Measurements from ENCODE around the gene GDNF. TPM values are rescaled to one million over a fixed set of nuclear protein-coding genes. Genes with fewer than 3 reads are reported as not detected.
A peak's percentile ranks its signal among the peaks of the same experiment; 100 is the strongest.
"Not testable (repeated sequence)": the region's sequence is repeated elsewhere in the genome, so short reads cannot be mapped to it uniquely, and the experiment has no call there.

GDNF gene, protein sequence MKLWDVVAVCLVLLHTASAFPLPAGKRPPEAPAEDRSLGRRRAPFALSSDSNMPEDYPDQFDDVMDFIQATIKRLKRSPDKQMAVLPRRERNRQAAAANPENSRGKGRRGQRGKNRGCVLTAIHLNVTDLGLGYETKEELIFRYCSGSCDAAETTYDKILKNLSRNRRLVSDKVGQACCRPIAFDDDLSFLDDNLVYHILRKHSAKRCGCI
- polyA plus RNA-seq (2013, experiment 1 of 2; ENCODE audit: insufficient read length) = 7.2 TPM
- polyA plus RNA-seq (2013, experiment 2 of 2; ENCODE audit: insufficient read length) = 6.5 TPM

DNA sequence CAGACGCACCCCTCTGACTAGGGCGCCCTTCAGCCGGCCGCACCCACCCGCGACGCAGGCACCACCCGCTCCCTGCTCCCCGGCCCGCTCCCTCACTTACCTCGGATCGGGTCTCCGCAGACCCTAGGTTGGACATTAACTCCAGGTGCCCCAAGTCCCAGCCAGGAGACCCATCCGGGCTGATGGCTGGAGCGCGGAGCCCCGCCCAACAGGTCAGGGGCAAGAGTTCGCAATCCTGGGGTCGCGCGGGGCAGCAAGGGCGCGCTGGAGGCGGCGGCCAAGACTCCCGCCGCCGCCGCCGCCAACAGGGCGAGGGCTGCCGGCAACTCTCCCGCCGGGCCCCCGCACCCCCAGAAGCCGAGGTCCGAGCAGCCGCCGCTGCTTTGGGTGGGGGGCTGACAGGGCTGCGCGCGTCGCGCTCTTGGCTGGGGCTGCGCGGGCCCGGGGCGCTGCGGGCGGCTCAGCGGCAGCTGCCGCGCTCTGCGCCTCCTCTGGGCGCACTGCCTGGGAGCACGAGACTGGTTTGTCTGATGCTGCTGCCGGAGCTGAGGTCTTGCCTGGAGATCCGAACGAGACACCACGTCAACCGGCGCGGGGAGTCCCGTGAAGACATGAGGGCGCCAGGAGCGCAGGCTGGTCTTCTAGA lies at the start of gene GDNF:
TSS of gene GDNF (minus strand) at position 635 of the 646 bp plus-strand sequence. CDS start 5,245 bp downstream, outside the sequence.
- DNase-seq = peak; percentile 77

DNA sequence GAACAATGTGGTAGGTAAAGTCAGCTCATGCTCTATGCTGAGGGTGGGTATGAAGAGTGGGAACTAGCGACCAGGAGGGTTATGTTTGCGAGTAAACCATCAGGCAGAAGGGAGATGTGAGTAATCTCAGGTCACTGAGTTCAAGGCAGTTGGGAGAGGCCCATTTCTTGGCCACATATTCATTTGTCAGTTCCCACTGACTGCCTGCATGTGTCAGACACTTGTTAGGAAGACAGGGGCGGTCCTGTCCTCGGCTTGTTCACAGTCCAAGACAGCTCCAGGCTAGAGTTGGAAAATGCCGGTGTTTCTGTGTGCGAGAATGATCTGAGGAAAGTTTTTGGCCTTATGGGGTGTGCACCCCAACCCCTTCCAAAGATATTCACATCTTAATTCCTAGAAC lies 48.6 kb upstream of the GDNF start:
- peak; percentile 11 for DNase-seq

DNA sequence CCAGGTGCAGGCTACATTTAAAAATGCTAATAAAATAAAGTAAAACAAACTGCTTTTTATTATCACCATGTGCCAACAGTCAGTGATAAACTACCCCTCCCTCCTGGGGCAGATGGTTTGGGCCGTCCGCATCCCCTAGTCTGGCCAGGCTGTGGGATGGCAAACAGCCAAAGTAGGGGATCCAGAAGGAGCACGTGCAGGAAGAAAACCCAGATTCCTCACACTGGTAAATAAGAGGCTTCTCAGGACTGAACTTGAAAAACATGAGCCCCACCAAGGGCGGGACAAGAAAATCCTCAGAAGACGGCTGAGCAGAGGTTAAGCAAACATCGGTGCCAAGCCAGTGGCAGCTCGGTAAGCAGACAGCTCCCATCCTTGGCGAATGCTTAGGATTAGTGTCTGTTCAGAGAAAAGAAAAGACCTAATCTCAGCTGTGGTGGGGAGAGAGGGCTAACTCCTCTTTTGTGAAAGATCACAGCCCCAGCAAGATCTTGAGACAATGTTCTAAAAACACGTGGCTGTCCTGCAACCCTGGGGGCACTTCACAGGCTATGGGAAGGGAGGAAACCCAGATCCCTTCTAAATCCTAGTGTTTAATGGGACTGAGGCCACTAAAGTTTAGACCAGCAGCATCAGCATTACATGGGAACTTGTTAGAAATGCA lies 46.5 kb upstream of the GDNF start:
- DNase-seq = peak; percentile 24

DNA sequence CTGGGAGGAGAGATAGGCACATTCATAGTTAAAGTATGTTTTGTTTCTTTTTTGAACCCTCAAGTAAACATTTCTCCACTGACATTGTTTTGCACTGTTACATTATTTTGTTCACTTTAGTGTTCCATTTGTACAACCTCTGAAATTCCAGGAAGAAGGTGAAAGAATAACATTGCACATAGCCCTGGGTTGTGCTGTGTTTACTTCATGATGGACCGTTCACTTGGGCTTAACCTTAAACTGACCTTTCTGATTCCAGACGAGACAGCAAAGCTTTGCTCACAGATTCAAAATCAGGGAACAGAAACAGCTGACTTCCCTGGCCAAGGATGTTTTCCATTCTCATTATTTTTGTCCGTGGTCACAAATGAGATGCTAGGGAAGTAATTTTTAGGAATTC lies 42.8 kb upstream of the GDNF start:
- no peak for DNase-seq

DNA sequence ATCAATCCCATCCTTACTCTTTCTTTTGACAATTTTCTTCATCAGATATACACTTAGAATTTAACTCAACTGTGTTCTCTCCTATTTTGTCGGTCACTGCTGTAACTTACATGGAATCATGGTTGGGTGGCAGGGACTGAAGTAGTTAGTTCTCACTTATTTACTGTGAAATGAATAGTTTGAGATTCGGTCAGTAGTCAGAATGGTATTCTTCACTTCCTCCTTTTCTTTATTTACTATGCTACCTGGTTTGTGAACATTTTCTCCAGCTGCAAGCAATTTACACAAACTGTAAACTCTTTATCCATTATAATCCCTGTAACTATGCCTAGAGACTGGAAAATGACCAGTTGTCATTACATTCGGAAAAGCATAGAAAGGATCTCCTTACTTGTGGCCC lies 41.5 kb upstream of the GDNF start:
- no peak for DNase-seq

DNA sequence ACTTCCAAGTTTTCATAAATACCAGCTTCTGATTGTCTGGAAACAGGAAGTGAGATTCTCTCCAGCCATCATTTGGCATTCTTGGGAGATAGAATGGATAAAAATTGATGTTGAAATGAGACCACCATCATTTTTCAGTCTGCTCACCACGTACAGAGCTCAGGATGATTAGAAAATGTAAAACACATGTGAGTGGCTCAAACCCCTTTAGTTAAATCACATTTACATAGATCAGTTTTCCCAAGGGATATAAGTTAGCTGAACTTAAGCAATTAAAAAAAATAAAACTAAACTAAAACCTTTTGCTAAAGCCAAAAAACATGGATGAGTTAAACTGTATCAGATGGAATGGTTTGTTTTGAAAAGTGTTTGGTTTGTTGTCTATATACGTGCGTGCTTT lies 37.1 kb upstream of the GDNF start:
- peak; percentile 78 for DNase-seq

DNA sequence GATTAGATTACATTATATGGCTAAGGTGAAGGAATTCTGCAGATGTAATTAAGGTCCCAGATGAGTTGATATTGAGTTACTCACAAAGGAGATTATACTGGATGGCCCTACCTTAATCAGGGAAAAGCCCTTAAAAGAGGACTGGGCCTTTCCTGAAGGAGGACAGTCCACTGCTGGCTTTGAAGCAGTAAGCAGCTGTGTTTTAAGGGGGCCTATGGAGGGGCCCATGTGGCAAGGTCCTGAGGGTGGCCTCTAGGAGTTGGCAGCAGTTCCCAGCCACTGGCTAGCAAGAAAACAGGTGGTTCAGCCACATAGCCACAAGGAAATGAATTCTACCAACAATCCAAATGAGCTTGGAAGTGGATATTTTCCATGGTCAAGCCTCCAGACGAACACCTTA lies 36.4 kb upstream of the GDNF start:
- no peak for DNase-seq

DNA sequence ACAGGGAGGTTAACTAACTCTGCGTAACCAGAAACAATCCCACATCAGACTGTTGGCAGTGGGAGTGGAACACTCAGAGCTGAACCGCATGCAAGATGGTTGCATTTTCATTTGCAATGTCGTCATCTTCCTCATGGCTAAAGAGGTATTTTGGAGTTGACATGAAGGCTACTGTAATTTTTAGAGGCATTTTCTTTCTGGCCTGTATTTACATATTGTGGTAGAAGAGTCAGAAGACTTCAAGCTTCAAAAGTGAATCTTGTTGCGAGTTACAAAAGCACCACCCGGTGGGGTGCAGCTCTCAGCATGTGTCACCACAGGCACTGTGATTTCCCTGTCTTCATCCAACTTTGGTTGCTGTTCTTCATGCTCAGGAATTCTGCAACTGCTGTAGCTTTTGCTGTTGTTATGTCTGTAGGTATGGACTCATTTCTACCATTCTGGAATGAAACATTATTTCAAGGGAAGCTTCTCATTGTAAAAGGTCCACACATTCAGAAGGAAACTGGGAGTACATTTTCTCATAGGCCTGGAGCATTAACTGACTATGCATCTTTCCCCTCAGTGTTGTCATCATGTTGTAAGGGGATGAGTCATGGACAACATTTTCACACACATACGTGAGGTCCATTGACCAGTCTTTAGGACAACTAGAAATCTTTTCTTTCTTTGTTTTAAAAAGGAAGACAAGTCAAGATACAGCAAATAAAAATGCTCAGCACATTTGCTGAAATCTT lies 35.4 kb upstream of the GDNF start:
- DNase-seq = peak; percentile 92

DNA sequence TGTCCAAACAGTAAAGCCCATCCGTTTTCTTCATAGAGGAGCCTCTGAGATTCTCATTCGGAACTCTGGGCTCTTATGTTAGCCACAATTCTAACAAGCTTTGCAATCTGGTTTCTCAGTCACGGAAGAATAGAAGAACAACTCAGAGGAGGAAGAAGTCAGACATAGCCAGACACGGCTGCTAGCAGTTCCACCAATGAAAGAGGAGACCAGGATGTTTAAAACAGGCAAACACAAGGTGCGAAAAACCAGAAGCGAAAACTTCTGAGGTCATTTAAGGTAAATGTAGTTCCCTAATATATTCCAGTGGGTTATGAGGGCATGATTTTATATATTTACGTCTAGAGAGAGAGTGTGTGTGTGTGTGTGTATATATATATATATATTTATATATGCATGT lies 34.1 kb upstream of the GDNF start:
- DNase-seq = no peak

DNA sequence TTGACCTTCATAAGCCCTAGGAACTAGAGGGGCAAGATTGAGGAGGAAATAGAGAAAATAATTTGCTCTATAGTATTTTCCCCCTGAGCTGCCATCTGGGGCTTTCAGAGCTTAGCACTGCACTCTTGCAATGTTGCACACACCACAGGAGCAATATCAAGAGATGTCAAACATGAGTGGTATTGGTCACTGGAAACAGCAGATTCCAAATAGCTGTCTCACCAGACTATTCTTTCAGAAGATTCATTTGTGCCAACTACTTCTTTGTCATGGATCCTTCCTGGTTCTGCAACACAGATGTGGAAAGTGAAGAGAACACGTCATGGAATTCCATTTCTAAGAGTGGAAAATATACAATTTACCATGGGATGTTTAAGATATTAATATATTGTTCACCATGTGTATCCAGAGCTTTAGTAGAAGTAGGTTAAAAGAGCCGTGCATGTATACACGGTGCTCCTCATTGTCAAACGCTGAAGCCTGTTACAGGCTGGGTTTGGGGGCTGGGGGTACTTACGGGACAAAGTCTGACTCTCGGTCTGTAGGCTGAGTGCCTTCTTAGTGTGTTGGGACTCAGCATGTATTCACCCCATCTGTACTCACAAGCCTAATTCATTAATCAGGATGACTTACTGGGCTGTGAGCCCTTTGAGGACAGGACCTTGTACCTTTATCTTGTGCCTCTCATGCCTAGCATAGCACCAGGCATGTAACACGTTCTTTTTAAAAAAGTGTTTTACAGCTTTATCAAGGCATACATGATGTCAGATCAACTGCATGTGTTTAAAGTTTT lies 31.4 kb upstream of the GDNF start:
- peak; percentile 91 for DNase-seq

DNA sequence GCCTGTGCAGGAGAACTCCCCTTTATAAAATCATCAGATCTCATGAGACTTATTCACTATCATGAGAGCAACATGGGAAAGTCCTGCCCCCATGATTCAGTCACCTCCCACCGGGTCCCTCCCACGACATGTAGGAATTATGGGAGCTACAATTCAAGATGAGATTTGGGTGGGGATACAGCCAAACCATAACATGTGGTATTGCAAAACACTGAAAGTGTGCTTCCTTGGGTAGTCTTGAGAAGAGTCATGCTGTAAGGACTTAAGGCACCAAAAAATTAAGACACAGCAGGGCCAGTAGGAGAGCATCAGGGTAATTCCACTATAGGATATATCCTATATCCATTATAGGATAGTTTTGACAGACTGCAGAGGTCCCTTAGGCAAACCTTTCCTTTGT lies 29.4 kb upstream of the GDNF start:
- peak; percentile 39 for DNase-seq

DNA sequence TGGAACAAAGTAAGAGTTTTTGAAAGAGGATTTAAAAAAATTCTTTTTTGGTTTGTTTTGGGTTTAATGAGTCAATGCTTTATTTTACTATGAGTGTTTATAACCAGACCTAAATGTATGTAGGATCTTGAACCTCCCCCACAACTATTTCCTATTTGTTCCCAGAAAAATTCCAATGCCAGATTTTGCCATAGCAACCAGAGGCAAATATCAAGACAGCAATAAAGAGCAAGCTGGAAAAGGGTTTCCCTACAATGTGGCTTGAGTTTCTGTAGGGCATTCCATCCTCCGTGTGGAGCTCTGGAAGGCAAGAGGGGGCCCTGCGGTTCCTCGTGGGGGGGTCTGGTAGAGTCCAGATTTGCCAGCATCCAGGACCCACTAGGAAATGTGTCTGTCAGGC lies 27.8 kb upstream of the GDNF start:
- peak; percentile 86 for DNase-seq

DNA sequence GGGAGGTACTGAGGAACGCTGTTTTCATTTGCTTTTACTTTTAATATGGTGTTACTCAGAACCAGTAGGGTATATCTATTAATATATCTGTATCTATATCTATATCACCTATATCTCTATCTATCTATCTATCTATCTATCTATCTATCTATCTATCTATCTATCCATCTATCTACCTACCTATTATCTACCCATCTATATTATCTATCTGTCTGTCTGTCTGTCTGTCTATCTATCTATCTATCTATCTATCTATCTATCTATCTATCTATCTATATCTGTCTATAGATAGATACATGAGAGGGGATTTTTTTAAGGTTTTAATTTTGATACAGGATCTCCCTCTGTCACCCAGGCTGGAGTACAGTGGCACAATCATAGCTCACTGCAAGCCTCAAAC lies 23.1 kb upstream of the GDNF start:
- DNase-seq = not testable (repeated sequence)

DNA sequence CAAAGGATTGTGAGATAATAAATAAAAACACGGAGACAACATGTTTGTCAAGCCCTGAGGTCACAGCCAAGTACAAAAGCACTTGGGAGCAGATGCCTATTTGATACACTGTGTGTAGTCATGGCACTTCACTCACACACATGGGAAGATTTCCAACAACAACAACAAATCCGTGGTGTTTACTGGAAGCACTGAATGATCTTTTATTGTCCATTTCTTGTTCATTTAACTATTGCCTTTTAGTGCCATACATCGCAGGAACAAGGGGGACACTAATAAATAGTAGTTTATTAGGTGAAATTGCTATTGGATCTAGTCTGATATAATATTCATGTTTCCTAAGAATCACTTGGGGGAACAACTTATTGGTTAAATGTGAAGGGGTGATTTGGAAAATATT lies 20.4 kb upstream of the GDNF start:
- no peak for DNase-seq

DNA sequence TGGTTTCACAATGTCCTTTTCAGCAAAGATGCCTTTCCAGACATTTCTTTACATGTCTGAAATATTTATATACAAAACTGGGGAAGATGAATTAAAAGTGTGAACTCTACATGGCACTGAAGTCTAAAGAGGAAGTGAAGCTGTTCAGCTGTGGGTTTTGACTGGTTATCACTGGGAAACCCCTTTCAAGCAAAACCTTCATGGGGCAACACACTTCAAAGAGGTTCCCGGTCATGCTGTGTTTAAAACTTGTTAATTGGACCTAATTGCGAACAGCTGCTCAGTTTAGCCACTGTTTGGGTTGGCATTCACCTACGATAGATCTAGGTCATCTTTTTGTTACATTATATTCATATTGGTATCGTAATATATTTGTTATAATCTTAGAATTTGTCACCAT lies 20.0 kb upstream of the GDNF start:
- DNase-seq = no peak

DNA sequence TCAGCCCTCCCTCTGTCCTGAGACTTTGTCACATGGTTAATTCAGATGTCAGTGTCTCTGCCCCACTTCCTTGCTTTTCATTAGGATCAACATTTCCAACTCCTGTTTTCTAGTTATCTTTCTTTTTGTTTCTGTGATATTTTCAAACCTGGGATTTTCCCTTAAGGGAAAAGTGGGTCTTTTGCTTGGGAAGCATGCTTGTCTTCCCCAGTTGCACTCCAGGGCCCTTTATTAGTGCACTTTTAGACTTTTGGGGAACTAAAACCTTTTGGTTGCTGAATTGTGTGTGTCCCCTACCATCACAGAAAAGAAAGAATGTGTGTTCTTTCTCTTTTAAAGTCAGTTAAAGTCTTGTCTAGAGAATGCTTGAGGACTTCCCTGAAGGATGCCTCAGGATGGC lies 18.4 kb upstream of the GDNF start:
- DNase-seq = no peak

DNA sequence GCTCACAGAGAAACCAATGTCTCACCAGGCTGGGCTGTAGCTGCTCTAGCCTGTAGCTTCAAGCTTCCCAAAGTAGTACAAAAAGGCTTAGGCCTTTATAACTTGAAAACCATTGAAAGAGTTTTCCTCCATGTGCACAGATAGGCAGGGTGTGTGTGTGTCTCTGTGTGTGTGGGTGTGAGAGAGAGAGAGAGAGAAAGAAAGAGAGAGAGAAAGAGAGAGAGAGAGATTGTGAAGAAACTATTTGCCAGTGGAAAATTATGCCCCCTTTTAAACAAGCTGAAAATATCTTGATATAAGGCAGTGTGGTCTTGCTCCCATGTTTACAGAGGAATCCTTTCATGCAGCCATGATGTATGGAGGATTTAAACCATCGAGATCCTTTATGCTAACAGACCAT lies 17.9 kb upstream of the GDNF start:
- no peak for DNase-seq

DNA sequence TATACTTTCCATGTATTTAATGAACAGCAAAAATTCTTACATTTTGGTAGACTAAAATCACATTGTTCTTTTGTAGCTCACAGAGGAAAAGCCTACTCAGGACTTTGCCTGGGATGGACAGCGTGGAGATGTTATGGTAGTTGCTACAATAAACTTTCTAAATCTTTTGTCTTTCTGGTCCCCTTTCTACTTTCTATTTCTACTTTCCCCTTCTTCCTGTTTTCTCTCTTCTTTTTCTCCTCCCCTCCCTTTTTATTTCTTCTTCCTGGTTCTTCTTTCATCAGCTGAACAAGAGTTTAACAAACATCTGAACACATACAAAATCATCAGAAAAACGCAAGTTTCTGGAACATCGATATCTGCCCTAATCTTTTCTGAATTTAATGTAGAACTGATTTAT lies 15.6 kb upstream of the GDNF start:
- no peak for DNase-seq

DNA sequence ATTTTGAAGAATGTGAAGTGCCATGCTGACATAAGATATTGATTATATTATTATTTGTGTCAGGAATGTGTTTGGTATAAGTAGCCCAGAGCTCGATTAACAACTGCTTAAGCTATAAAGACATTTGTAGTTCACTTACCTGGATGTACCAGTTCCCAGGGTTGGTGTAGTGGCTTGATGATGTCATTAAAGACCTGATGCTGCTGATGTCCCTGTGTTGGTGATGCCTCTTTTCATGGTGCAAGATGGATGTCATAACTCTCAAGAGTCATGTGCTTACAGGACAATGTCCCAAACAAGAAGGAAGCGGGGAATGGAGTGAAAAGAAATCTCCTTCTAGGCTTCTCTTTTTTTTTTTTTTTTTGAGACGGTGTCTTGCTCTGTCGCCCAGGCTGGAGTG lies 11.5 kb upstream of the GDNF start:
- DNase-seq = no peak

DNA sequence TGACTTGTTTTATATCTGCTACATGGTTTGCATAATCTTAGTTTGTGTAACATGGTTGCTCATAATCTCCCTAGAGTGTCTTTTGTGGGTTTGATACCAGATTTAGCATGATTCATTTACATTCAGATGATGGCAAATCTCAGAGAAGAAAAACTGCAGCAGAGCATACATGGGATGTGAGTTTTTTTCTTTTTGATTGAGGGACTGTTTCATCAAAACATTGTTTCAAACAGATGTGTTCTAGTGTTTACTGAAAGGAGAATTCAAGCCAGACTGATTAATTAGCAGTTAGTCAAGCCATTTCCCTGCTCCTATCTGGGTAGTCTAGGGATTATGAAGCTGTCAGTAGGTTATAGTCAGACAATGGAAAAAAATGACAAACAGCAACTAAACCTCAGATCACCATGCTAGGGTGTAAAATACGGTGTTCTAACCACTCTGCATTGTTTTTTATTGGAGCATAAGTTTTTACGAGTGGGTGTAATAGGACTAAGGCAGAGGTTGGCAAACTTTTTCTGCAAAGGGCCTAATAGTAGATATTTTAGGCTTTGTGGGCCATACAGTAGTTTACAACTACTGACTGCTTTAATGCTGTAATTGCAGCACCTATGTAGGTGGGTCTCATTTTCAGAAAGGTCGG lies 10.5 kb upstream of the GDNF start:
- DNase-seq = peak; percentile 68

DNA sequence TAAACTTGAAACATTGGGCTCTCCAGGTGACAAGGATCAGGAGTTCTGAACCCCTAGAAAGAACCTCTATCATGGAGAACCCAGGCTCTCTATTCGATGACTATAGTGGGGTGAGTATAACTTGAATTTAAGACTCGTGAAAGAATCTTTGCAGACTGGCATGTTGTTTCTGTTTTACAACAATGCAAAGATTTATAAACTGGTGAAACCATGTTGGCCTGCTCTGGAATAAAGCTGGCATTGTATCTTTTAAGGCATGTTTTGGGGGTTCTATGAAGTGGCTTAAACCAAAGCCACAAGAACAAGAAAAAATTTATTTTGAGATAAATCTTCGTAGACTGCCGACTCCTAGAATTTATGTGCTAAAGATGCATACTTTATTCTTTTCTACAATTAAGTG lies 9.8 kb upstream of the GDNF start:
- DNase-seq = no peak

DNA sequence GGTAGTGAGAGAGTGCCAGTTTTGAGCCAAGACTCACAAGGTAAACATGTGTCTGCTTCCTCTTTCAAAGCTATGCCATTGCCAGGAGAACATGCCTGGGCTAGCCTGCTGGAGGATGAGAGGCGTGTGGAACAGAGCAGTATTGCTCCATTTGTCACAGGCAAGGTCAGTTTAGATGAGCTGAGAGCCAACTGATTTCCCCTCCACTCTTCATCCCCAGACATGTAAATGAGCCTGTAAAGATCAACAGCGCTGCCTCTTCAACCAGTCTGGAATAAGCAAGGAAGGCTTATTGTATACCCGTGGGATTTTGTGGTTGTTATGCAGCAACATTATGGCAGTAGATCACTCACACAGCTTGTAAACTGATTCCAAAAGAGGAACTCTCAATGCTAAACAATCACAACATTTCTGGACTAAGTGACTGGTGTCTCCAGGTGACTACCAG lies 8.2 kb upstream of the GDNF start:
- peak; percentile 58 for DNase-seq
